GM19467 (cell line): ENCODE results near the gene PI4KB.
"Not testable (repeated sequence)": the region's sequence is repeated elsewhere in the genome, so short reads cannot be mapped to it uniquely, and the experiment has no call there.

ENCODE experiments used
- ATAC-seq: cut with Tn5 transposase; IDR thresholded peaks from one replicate; pipeline ENCODE4 v1.9.1; 2021; ENCODE audit warnings: mild to moderate bottlenecking, moderate library complexity; ENCODE audit not compliant: unreplicated experiment

The PI4KB gene

DNA sequence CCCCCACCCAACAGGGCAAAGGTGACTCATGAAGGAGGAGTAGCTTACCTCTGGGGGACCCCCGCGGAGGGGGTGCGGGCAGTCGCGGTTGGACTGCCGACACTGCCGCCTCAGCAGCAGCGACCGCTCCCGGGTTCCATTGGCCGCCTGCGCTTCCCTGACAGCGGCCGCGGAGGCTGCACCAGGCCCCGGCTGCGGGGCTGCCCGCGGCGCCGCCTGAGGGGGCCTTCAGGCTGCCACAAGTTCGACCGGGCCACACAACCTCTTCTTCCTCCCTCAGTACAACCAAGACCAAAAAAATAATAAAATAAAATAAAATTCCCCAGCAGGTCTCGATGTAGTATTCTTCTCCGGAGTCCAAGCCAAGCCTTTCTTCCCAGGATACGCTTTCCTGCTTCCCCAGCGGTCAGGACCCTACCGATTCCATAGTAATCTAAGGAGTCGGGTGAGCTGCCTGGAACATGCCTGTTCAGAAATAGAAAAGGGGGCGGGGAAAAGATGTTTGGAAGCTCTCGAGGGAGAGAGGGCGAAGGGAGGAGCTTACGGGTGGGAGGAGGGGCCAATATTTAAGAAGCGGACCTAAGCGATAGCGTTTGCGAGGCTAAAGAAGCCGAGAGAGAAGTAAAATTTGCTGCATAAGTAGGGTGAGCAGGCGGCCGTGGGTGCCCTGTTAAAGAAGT, at the start of gene PI4KB:
PI4KB (minus strand) TSS at position 194 of the 680 bp plus-strand sequence. CDS start 10,935 bp downstream, outside the sequence.
- ATAC-seq, result peak; percentile 69

DNA sequence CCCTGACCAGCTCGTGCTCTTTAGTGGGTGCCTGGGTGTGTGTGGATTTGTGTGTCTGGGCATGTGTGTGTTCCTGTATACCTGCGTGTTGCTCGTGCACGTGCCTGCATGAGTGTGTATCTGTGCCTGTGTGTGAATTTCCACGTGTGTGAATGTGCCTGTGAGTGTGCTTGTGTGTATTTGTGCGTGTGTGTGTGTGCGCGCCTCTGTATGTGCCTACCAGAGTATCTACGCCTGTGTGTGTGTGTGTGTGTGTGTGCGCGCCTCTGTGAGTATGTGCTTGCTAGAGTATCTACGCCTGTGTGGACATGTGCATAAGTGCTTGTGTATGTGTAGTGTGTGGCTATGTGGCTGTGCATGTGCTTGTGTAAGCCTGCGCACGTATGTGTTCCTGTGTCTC, 46.0 kb upstream of the PI4KB start:
- no peak for ATAC-seq

DNA sequence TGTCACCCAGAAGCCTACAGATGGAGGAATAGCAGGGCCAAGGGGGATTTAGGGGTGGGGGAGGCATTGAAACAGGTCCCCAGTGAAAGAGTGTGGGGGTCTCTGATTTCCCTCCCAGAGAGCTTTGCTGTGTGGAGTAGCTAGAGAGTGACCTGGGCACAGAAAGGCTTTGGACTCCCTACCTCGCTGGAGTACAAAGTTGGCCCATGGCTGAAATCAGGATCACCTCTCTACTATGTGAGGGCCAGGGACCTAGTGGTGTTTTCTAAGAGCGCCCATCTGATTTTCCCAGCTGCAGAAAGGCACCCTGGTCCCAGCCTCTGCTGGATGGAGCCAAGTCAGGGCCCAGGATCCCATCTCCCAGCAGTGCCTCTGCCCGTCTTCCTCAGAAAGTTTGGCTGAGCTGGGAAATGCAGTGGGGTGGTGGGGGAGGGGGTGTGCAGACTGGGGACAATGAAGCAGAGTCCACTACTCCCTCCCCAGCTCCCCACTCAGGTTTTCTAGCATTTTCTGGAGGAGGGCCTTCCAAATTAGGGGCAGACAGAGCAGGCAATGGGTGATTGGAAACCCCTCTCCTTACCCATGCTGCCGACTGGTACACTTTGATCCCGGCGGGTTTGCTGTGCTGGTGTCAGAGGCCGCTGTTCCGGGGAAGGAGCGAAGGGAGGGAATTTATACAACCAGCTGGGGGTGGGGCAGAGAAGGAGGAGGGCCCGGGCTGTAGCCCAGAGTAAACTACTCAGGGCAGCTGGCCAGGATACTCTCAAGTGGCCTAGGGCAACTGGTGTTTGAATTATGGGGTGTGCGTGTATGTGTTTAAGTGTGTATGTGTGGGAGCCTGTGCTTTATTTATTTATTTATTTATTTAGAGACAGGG, 45.1 kb upstream of the PI4KB start, which contains the start of gene SELENBP1:
SELENBP1 (minus strand) TSS at position 648 of the 877 bp plus-strand sequence; CDS start at position 584, 64 bp downstream.
- no peak for ATAC-seq

DNA sequence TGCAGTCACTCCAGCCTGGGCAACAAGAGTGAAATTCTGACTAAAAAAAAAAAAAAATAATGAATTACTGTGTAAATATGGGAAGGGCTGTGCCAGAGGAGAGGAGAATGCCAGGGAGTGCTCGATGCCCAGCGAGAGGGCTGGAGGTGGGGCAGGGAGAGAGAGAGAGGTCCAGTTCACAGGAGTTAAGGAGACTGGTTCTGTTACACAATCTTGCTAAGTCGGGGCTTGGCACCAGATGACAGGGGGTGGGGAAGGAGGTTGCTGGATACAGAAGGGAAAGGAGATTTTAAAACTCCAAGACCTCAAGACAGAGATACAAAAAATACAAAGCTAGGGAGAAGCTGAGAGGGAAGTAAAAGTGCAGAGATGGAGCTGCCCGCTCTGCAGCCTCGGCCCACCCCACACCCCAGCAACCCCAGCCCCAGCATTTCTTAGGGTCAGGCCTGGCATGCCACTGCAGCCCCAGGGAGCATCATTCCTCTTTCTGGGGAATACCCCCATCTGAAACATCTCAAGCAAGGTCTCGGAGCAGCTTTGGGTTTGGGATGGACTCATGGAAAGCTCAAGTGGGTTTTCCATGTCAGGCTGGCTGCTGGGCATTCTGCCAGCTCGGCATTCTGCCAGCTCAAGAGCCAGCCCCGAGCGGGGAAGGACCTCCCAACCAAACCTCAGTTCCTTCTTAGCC, 44.3 kb upstream of the PI4KB start:
- ATAC-seq, result no peak

DNA sequence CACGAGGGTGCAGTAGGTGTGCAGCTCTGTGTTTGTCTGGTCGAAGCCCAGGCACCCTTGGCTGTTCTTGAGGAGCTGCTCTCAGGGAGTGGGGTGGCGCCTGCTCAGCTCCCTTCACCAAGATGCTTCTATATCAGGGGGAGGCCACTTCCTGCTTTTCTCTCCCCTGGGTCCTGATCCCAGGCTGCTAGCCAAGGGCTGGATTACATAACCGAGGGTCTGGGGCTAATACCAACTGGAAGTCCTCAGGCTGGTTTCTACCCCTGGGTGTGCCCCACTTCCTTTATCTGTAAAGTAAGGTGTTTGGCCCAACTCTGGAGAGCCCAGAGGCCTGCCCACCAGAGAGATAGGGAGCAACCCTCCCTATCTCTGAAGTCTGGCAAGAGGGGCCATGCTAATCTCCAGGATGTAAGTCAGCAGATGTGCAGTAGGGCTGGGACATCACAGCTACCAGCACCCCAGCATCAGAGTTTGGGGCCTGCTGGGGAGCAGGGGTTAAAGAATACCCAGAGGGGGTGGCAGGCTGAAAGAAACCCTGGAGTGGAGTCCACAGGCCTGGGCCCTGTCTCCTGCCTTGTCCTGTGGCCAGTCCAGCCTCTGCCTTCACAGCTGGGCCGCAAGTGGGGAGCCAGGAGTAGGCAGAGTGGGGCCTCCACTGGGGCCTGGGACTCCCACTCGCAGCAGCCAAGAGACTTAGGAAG, 43.1 kb upstream of the PI4KB start:
- no peak for ATAC-seq

DNA sequence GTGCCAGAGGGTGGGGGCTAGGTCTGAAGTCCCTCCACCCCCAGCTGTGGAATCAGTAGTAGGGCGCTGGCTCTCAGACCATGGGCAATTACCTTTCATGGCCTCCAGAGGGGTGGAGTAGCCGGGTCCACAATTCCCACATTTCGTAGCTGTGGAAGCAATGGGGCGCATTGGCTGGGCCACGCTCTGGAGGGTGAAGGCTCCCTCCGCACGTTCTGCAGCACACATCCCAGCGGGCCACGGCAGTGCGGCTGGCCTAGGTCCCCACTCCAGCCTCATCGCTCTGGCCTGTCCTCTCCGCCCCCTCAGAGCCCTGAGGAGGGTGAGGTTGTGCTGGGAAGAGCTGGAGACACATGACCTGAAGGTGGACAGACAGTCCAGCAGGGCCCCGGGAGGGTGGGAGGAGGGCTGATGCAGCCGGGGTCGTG, 42.4 kb upstream of the PI4KB start:
- ATAC-seq, result no peak

DNA sequence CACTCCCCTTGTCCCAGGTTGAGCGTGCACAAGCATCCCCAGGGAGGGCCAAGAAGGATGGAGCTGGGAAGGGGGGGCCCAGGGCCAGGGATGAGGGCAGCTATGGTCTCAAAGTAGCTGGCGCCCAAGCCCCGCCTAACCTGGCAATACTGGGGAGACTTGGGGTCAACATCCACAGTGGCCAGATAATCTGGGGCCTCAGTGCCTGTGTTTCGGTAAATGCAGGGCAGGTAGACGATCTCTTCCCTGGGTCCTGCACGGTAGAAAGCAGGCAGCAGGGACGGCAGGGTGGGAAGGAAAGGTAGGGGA, 42.0 kb upstream of the PI4KB start:
- no peak for ATAC-seq

DNA sequence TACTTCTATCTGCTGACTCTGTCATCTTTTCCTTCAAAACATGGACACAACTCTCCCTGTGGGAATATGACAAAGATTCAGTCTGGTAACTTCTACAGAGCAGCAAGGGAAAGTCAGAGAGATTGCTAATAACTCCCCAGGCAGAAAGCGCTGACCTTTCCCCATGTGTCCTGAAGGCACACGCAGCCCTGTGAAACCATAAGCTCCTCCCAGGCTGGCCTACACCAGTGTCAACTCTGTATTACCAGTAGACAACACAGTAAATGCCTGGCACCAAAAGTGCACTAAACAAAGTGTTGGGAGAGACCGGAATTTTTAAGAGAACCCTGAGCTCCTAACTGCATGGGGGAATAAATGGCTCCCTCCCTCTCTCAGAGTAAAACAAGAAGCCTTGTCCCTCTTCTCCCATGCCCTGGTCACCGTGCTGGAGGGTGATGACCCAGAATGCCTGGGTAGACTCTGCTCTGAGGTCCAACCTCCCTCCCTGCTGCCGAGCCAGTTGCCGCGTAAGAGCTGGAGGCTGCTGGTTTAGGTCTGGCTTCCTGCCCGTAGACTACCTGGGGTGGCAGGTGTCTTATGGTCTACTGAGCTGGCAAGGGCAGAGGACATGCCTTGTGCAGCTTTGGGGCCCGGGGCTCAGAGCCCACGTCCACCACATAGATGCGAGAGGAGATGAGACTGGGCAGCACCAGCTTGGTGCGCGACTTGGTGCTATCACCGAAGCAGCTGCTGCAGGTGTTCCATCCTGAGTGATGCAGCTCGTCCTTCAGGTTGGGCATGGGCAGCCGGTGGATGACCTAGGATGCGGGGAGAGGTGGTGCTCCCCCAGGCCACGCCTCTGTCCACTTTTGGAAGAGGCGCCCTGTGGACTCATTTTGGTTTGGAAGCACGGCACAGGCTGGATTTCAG, 41.4 kb upstream of the PI4KB start:
- no peak for ATAC-seq

DNA sequence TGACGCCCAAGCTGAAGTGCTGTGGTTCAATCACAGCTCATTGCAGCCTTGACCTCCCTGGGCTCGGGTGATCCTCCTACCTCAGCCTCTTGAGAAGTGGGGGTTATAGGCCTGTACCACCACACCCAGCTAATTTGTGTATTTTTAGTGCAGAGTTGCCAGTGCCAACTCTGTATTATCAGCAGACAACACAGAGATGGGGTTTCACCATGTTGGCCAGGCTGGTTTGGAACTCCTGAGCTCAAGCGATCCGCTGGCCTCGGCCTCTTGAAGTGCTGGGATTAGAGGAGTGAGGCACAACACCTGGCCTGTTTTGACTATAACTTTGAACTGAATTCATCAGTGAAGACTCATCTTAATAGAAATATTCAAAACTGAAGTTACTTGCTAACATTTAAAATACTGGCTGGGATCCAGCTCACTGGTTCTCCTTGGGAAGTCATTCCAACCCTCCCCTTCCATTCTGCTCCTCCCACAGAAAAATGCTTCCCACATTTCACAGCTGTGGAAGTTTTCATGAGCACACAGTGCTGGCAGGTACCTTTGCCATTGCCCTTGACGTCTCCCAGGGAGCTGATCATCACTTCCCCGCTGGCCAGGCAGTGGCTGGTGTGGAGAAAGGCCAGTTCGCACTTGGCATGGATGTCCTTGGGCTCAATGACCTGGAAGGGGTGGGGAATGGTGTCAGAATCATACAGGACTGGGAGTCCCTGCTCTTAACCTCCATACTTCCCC, 40.6 kb upstream of the PI4KB start:
- no peak for ATAC-seq

DNA sequence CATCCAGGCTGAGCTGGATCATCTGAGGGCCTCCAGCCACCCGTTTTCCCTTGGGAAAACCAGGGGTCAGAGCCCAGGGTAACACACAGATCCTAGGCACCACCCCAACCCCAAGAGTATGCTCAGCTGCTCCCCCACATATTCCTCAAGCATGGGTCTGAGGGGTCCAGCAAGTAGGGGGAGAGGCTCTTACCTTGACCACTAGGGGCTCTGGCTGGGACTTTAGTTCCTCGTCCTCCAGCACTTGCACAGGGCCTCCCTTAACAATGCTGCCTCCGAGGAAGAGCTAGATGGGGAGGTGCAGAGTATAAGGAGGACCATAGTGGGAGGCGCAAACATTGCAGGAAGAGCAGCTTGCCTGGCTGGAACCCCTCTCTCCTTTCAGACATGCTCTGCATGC, 37.8 kb upstream of the PI4KB start:
- ATAC-seq, result no peak

DNA sequence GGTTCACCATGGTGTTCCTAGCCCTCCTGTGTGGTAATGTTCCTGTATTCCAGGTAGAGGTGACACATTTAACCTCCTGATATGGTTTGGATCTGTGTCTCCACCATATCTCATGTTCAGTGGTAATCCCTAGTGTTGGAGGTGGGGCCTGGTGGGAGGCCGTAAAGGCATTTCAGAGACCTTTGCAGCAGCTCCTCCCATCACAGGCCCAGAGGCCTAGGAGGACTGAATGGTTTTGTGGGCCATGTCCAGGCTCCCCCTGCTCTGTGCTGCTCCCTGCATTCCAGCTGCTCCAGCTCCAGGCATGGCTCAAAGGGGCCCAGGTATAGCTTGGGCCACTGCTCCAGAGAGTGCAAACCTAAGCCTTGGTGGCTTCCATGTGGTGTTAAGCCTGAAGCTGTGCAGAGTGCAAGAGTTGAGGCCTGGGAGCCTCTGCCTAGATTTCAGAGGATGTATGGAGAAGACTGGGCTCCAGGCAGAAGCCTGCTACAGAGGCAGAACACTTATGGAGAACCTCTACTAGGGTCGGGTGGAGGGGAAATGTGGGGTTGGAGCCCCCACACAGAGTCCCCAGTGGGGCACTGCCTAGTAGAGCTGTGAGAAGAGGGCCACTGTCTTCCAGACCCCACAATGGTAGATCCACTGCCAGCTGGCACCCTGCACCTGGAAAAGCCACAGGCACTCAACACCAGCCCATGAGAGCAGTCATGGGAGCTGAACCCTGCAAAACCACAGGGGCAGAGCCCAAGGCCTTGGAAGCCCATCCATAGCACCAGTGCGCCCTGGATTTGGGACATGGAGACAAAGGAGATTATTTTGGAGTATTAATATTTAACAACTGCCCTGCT, 35.3 kb upstream of the PI4KB start:
- no peak for ATAC-seq

DNA sequence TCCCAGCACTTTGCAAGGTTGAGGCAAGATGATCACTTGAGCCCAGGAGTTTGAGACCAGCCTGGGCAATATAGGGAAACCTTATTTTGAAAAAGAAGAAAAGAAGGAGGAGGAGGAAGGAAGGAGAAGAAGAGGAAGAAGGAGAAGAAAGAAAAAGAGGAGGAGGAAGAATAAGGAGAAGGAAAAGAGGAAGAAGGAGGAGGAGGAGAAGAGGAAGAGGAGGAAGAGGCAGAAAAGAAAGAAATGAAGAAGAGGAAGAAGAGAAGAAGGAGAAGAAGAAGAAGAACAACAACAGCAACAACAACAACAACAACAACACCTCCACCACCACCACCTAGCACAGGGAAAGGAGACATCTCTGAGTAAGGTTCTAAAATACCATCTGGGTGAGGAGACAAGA, 34.7 kb upstream of the PI4KB start:
- ATAC-seq, result no peak

DNA sequence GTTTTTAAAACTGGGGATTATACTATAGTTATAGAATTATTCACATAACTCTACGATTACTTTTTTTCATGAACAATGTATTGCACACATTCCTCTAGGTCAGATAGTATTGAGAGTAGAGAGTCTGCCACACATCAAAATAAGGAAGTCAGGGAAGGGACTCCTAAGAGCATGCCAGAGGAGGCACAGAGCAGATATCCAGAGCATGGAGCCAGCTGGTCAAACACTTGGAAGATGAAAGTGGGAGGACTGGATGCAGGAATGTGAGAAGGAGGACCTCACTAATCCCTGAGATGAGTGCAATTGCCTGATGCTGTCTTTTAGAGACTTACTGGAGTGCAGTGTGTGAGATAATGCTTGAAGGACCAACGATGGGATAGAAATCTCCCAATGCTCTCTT, 29.5 kb upstream of the PI4KB start:
- no peak for ATAC-seq

DNA sequence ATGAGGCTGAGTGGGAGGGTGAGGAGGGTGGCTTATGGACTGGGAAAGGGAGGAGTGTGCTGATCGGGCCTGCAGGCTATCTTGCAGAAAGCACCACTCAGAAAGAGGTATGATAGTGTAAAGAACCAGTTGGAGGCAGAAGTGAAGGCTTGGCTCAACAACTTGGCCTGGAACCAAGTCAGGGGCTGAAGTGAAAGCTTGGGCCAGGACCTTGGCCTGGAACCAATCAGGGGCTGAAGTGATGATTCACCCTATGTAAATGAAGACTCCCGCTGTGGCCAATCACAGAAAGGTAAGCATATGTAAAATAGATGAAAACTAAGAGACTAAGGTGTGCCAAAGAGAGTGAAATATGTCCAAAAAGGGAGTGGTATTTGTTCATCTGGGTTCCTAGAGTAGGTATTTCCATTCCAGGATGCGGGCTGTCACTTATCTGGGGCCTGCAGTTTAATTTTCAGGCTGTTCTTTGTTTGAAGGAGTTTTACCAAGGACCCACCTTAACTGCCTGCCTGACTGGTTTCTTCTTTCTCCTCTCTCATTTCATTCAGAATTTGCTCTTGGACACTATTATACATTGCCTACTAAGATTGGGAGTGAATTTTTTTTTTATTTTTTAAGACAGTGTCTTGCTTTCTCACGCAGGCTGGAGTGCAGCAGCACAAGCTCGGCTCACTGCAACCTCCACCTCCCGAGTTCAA, 25.0 kb upstream of the PI4KB start:
- ATAC-seq, result no peak

DNA sequence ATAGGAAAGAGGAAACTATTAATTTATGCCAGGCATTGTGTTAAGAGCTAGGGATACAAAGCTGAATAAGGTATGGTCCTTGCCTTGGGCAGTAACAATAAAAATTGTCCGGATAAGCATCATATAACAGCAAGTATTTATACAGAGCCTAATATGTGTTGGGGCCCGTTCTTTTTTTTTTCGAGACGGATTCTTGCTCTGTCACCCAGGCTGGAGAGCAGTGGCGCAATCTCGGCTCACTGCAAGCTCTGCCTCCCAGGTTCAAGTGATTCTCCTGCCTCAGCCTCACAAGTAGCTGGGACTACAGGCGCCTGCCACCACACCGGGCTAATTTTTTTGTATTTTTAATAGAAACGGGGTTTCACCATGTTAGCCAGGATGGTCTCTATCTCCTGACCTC, 23.1 kb upstream of the PI4KB start:
- not testable (repeated sequence) for ATAC-seq

DNA sequence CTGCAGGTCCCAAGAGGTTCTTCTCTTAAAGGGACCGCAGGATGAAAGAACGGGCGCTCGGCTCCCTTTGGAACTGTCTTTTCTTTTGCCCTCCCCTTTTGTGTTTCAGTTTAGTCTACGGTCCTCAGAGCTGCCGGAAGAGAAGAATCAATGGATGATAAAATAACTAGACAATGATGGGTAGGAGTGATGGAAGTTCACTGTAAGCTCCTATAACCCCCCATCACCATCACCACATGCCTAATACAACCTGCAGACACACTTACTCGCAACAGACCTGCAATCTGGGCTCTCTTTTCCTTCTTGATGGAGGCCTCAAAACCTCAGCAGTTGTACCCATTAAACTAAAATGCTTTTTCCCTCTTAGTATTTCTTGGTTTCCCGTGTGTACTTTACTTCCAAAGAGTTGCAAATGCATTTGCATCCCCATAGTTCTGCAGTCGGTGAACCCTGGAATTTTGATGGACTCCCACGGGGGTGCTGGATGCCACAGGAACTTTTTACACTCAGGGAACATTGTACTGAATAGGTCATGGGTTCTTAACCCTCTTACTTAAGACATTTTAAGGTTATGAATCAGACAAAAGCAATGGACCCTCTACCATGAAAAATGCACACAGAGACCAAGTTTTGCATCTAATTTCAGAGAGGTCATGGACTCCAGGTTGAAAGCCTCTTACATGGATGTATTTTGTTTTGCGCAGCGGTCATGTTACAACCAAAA, 20.5 kb upstream of the PI4KB start:
- peak; percentile 12 for ATAC-seq
